ENCODE results near the gene RGS6. TPM values are rescaled to one million over a fixed set of nuclear protein-coding genes. Genes with fewer than 3 reads are reported as not detected.

The RGS6 gene
- total RNA-seq, 2 experiments from 2014 or later: not detected

DNA sequence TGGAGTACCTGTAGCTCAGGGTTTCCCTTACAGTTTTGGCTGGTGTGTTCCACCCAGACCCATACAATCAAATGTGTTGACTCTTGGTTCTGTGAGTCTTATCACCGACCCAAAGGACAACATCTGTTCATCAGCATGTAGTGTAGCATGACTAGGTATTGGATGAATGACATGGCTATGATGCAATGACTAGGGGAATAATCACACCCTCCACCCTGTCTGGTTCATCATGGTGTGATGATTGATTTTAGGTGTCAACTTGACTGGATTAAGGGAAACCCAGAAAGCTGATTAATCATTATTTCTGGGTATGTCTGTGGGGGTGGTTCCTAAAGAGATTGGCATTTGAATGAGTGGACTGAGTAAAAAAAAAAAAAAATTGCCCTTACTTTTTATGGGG, 650.4 kb downstream of the RGS6 start:
- intact Hi-C loops (cut with micrococcal nuclease; ENCODE audit: unreplicated experiment): no loop called here
- Histone ChIP-seq H3K27ac (ENCODE audit: low read depth, low read length, poor library complexity, severe bottlenecking) (no peak overlapping the region), H3K4me1 (ENCODE audit: insufficient read depth, low read length, poor library complexity, severe bottlenecking) (no peaks in the 10 kb centered on the region), H3K79me2 (ENCODE audit: insufficient read depth, low read depth, low read length) (no peaks in the 10 kb centered on the region), H3K9me3 (ENCODE audit: low read length) (no peaks in the 10 kb centered on the region), H3K9me2 (ENCODE audit: insufficient read depth, low read length) (no peaks in the 10 kb centered on the region), H3K4me3 (ENCODE audit: low read depth, low read length, poor library complexity, severe bottlenecking) (no peak overlapping the region), H3K4me2 (ENCODE audit: low read length) (no peak overlapping the region), H2AFZ (ENCODE audit: low read length) (no peak overlapping the region), H3K36me3 (ENCODE audit: insufficient read depth, low read length) (no peaks in the 10 kb centered on the region), H4K20me1 (ENCODE audit: insufficient read depth, low read length) (no peaks in the 10 kb centered on the region)
- DNase-seq (ENCODE audit: low spot score): no peak
- no peak for TF ChIP-seq EZH2phosphoT487 (IDR thresholded peaks at IDR 0.05; ENCODE audit: borderline replicate concordance, low read depth, low read length)
- TF ChIP-seq, protein P1, sequence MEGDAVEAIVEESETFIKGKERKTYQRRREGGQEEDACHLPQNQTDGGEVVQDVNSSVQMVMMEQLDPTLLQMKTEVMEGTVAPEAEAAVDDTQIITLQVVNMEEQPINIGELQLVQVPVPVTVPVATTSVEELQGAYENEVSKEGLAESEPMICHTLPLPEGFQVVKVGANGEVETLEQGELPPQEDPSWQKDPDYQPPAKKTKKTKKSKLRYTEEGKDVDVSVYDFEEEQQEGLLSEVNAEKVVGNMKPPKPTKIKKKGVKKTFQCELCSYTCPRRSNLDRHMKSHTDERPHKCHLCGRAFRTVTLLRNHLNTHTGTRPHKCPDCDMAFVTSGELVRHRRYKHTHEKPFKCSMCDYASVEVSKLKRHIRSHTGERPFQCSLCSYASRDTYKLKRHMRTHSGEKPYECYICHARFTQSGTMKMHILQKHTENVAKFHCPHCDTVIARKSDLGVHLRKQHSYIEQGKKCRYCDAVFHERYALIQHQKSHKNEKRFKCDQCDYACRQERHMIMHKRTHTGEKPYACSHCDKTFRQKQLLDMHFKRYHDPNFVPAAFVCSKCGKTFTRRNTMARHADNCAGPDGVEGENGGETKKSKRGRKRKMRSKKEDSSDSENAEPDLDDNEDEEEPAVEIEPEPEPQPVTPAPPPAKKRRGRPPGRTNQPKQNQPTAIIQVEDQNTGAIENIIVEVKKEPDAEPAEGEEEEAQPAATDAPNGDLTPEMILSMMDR (conservative IDR thresholded peaks at IDR 0.05; ENCODE audit: low read length): no peak
- no TSS peak for BruUV-seq (replicated peaks)
- POLR2A ChIA-PET: interaction anchor here (0.6 kb wide), 2 partner anchors 301 to 1401 kb away, joined by 3 to 5 read pairs; no protein-coding TSS in a partner anchor
- CTCF ChIA-PET (ENCODE audit: unreplicated experiment): interaction anchor here (0.5 kb wide), 1 partner anchor 56 kb away, joined by 4 read pairs; no protein-coding TSS in a partner anchor

DNA sequence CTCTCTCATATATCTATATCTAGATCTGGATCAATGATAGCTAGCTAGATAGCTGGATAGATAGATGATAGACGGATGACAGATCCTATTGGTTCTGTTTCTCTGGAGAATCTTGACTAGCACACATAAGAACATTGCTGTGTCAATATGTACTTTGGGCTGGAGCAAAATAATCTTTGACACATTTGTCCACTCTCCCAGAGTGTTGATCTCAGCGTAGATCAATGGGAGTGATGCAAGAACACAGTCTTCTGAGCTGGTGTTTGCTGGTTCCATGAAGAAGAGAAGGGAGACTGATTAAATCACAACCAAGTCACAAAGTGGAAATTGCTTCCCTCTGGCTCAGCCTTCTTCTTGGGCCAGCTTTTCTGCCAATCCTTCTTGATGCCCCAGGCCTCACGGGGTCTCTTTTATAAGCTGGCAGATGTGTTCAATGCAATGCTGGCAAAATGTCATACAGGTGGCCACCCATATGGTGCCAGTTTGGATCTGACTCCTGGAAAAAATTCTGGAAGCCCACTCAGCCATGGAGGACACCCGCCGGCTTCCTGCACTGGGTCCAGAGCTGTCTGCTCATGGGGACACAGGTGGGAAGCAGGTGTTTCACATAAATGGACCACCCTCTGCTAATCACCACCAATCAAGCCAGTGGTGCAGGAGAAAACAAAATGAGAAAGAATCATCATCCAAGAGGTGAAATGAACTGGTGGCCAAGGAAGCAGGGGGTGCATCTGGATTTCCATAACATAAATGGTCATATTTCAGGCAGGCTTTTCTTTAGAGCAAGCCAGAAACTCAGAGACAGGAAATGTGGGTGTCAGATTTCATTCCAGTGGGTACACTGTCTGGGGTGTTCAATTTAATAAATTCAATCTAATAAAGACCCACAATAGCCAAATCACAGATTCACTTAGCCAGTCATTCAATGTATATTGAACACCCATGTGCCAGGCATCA, 651.4 kb downstream of the RGS6 start:
- no peaks in the 10 kb centered on the region for H4K20me1 ChIP-seq (ENCODE audit: insufficient read depth, low read length)
- POLR2A ChIA-PET: interaction anchor here (0.6 kb wide), 2 partner anchors 300 to 1402 kb away, joined by 3 to 5 read pairs; no protein-coding TSS in a partner anchor
- no TSS peak for BruUV-seq (replicated peaks)
- H3K79me2 ChIP-seq (ENCODE audit: insufficient read depth, low read depth, low read length): no peaks in the 10 kb centered on the region
- H3K9me2 ChIP-seq (ENCODE audit: insufficient read depth, low read length): no peaks in the 10 kb centered on the region
- TF ChIP-seq EZH2phosphoT487 (IDR thresholded peaks at IDR 0.05; ENCODE audit: borderline replicate concordance, low read depth, low read length): no peak
- TF ChIP-seq, protein P1 (conservative IDR thresholded peaks at IDR 0.05; ENCODE audit: low read length): no peak
- no peak overlapping the region for H3K4me3 ChIP-seq (ENCODE audit: low read depth, low read length, poor library complexity, severe bottlenecking)
- H2AFZ ChIP-seq (ENCODE audit: low read length): no peak overlapping the region
- intact Hi-C loops (cut with micrococcal nuclease; ENCODE audit: unreplicated experiment): no loop called here
- DNase-seq (ENCODE audit: low spot score): no peak
- no peak overlapping the region for H3K4me2 ChIP-seq (ENCODE audit: low read length)
- no peaks in the 10 kb centered on the region for H3K36me3 ChIP-seq (ENCODE audit: insufficient read depth, low read length)
- no peaks in the 10 kb centered on the region for H3K4me1 ChIP-seq (ENCODE audit: insufficient read depth, low read length, poor library complexity, severe bottlenecking)
- CTCF ChIA-PET (ENCODE audit: unreplicated experiment): interaction anchor here (0.5 kb wide), 1 partner anchor 55 kb away, joined by 4 read pairs; no protein-coding TSS in a partner anchor
- H3K27ac ChIP-seq (ENCODE audit: low read depth, low read length, poor library complexity, severe bottlenecking): no peak overlapping the region
- H3K9me3 ChIP-seq (ENCODE audit: low read length): no peaks in the 10 kb centered on the region

DNA sequence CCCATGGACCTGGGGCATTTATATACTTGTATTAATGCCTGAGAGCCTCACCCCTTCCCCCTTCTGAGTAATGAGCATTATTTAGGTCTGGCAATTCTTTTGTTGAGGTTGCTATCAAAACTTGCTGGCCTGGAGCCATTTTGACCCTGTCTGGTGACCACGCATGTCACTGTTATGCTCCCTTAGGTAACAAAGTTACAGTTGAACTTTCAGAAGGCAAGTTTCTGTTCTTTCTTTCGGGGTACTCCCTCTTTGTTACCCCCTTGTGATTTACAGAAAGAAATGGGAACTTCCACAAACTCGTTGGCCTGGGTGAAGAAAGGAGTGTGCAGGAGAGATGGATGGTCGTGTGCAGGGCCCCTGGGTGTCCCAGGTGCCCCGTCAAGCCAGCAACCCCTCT, 656.3 kb downstream of the RGS6 start:
- Histone ChIP-seq H2AFZ (ENCODE audit: low read length) (no peak overlapping the region), H3K79me2 (ENCODE audit: insufficient read depth, low read depth, low read length) (no peaks in the 10 kb centered on the region), H3K27ac (ENCODE audit: low read depth, low read length, poor library complexity, severe bottlenecking) (no peak overlapping the region), H4K20me1 (ENCODE audit: insufficient read depth, low read length) (no peaks in the 10 kb centered on the region), H3K9me3 (ENCODE audit: low read length) (no peaks in the 10 kb centered on the region), H3K36me3 (ENCODE audit: insufficient read depth, low read length) (no peaks in the 10 kb centered on the region), H3K4me2 (ENCODE audit: low read length) (no peak overlapping the region), H3K4me3 (ENCODE audit: low read depth, low read length, poor library complexity, severe bottlenecking) (no peak overlapping the region), H3K9me2 (ENCODE audit: insufficient read depth, low read length) (no peaks in the 10 kb centered on the region), H3K4me1 (ENCODE audit: insufficient read depth, low read length, poor library complexity, severe bottlenecking) (no peaks in the 10 kb centered on the region)
- no peak for DNase-seq (ENCODE audit: low spot score)
- no TSS peak for BruUV-seq (replicated peaks)
- ChIA-PET POLR2A (no interaction called here), CTCF (ENCODE audit: unreplicated experiment) (no interaction called here)
- intact Hi-C loops (cut with micrococcal nuclease; ENCODE audit: unreplicated experiment): no loop called here
- no peak for TF ChIP-seq EZH2phosphoT487 (IDR thresholded peaks at IDR 0.05; ENCODE audit: borderline replicate concordance, low read depth, low read length)
- TF ChIP-seq, protein P1 (conservative IDR thresholded peaks at IDR 0.05; ENCODE audit: low read length): no peak

All from OCI-LY7 (cell line).